Measurements from ENCODE around the gene TNFSF8. TPM values are rescaled to one million over a fixed set of nuclear protein-coding genes. Genes with fewer than 3 reads are reported as not detected.

TNFSF8 gene
- total and polyA plus RNA-seq, 2 of the 4 experiments (the other 2 are of a cell fraction): not detected

- dilution Hi-C loops (cut with HindIII; ENCODE audit: low sequenced_read_pairs, unreplicated experiment): no loop called here
- POLR2A ChIA-PET (ENCODE audit: unreplicated experiment): interaction anchor here (0.6 kb wide), 1 partner anchor 38 kb away, joined by 3 read pairs; no protein-coding TSS in a partner anchor
Observed at GRCh38 chr9:114928671-114929070, 1.7 kb downstream of the TNFSF8 start.

More at GRCh38 chr9:114928671-114929070, 1.7 kb downstream of the TNFSF8 start:
- Histone ChIP-seq H3K79me1 (ENCODE audit: low read depth in 1 of 2, low read length in 2 of 2) (no peaks in the 10 kb centered on the region), H4K91ac (ENCODE audit: insufficient read depth, low read depth, low read length) (no peak overlapping the region), H4K20me1 (ENCODE audit: insufficient read depth, low read length) (no peaks in the 10 kb centered on the region), H3K9me1 (ENCODE audit: insufficient read depth, low read length) (no peaks in the 10 kb centered on the region), H2BK120ac (ENCODE audit: low read depth, low read length) (no peak overlapping the region), H3K27ac (ENCODE audit: insufficient read depth, low read length) (no peak overlapping the region), H2BK15ac (ENCODE audit: low read depth, low read length) (no peak overlapping the region), H2AFZ (replicated peaks; ENCODE audit: low read length, poor library complexity) (no peak overlapping the region), H2BK20ac (ENCODE audit: low read depth, low read length) (no peak overlapping the region), H3K9me3 (ENCODE audit: control insufficient read depth, insufficient read depth, low read length) (no peaks in the 10 kb centered on the region), H3K4me1 (ENCODE audit: control insufficient read depth, insufficient read depth, low read length) (no peaks in the 10 kb centered on the region), H2AK5ac (ENCODE audit: low read depth, low read length) (no peak overlapping the region), H3K27me3 (ENCODE audit: control insufficient read depth, insufficient read depth, low read length) (peaks cover 63% of the 10 kb centered on the region), H3K23ac (ENCODE audit: low read depth, low read length) (no peak overlapping the region), H3K4me2 (ENCODE audit: low read depth, low read length) (no peak overlapping the region), H3K4ac (ENCODE audit: low read depth, low read length) (no peak overlapping the region), H3K9ac (ENCODE audit: low read depth, low read length) (no peak overlapping the region), H2BK5ac (ENCODE audit: low read depth, low read length, poor library complexity, severe bottlenecking) (no peak overlapping the region), H2AK9ac (replicated peaks; ENCODE audit: low read depth, low read length, poor library complexity) (no peak overlapping the region), H3K4me3 (ENCODE audit: insufficient read depth, low read depth, low read length) (no peak overlapping the region), H3K56ac (ENCODE audit: extremely low read depth, insufficient read depth, low read length) (no peak overlapping the region), H4K8ac (ENCODE audit: low read depth in 2 of 2, low read length in 2 of 2) (no peak overlapping the region), H3K18ac (ENCODE audit: low read depth, low read length) (no peak overlapping the region), H3K36me3 (ENCODE audit: control insufficient read depth, insufficient read depth, low read length) (no peaks in the 10 kb centered on the region), H4K5ac (ENCODE audit: low read depth, low read length) (no peak overlapping the region), H3K14ac (replicated peaks; ENCODE audit: low read depth, low read length) (no peak overlapping the region)
- intact Hi-C loops (cut with micrococcal nuclease) (no loop called here), in situ Hi-C loops (cut with MboI; ENCODE audit: low sequenced_read_pairs) (no loop called here)
- no TSS peak for BruUV-seq (replicated peaks)
- DNase-seq (no peak), ATAC-seq (ENCODE audit: low read depth) (no peak)
- CTCF ChIA-PET: no interaction called here
- WGBS, 2 experiments (ENCODE audit: extremely low coverage in 2 of 2, insufficient read length in 1 of 2): no CpG with 5 or more reads among the region's 1 CpG
- TF ChIP-seq CTCF (conservative IDR thresholded peaks at IDR 0.05; ENCODE audit: low read depth, low read length): no peak
- TF ChIP-seq RFX5 (IDR thresholded peaks at IDR 0.05; ENCODE audit: low read depth, low read length): no peak
- TF ChIP-seq MAFK (IDR thresholded peaks at IDR 0.05; ENCODE audit: low read depth, low read length): no peak
- TF ChIP-seq RCOR1 (IDR thresholded peaks at IDR 0.05; ENCODE audit: insufficient replicate concordance, low read length): no peak
- TF ChIP-seq BHLHE40 (IDR thresholded peaks at IDR 0.05; ENCODE audit: low read depth, low read length): no peak
- TF ChIP-seq CHD1 (IDR thresholded peaks at IDR 0.05; ENCODE audit: low read depth, low read length): no peak
- no peak for TF ChIP-seq USF2 (IDR thresholded peaks at IDR 0.05; ENCODE audit: low read depth, low read length)
- no peak for TF ChIP-seq RAD21 (IDR thresholded peaks at IDR 0.05; ENCODE audit: low read length)

All from IMR-90 (cell line).